Activated CD8-positive, alpha-beta memory T cell treated with anti-CD3 and anti-CD28 coated beads, Interleukin-2, amount 50 U/mL, for 1 hour (primary cell): ENCODE measurements around the gene NEU3.
"Not testable (repeated sequence)": the region's sequence is repeated elsewhere in the genome, so short reads cannot be mapped to it uniquely, and the experiment has no call there.

ENCODE experiments used
- DNase-seq: peaks from one replicate; pipeline ENCODE4 v3.0.0-alpha.2; 2020; ENCODE audit errors: extremely low read depth

Gene NEU3, protein sequence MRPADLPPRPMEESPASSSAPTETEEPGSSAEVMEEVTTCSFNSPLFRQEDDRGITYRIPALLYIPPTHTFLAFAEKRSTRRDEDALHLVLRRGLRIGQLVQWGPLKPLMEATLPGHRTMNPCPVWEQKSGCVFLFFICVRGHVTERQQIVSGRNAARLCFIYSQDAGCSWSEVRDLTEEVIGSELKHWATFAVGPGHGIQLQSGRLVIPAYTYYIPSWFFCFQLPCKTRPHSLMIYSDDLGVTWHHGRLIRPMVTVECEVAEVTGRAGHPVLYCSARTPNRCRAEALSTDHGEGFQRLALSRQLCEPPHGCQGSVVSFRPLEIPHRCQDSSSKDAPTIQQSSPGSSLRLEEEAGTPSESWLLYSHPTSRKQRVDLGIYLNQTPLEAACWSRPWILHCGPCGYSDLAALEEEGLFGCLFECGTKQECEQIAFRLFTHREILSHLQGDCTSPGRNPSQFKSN

DNA sequence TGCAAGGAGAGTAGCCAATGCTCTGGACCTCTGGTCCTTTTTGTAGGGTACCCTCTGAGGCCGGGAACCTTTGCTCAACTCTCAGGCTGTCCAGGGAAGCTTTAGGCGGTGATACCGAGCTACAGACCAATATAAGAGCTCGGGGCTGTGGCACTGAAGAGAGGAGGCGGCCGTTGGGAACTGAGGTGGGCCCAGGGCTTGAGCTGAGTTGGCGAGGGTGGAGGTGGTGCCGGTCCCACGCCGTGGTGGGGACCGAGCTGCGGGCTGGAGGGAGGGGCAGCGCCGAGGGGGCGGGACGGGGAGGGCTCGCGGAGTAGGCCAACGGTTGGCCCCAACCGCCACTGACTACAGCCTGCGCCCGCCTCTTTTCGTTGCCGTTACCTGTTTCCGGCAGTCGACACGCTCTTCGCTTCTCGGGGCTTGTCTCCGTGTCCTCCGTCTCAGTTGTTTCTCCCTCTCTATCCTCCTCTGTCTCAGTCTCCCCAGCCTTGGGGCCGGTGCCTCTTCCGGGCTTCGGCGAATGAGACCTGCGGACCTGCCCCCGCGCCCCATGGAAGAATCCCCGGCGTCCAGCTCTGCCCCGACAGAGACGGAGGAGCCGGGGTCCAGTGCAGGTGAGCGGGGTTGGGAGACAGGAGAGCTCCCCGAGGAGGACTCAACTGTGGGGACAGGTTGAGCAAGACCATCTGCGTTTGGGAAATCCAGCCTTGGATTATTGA is at the start of gene NEU3:
Gene NEU3, plus strand, starts transcription at position 393 of the 719 bp plus-strand sequence. Its CDS starts 128 bp downstream, at position 521.
- peak; percentile 60 for DNase-seq

DNA sequence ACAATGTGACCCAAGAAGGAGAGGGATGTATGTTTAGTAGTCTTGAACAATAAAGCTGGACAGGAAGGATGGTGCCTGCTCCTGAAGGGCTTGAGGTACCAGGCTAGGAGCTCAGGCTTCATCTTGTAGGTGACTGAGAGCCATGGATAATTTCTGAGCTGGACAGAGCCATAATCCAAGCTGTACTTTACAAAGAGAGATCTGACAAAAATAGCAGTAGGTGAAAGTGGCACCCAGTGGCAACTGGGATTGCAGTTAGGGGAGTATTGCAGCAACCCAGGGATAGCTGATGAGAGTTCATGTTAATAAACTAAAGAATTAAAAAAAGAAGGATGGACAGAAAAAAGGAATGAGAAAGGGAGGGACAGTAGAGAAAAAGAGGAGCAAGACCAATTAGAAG is 47.2 kb upstream of the NEU3 start:
- no peak for DNase-seq

DNA sequence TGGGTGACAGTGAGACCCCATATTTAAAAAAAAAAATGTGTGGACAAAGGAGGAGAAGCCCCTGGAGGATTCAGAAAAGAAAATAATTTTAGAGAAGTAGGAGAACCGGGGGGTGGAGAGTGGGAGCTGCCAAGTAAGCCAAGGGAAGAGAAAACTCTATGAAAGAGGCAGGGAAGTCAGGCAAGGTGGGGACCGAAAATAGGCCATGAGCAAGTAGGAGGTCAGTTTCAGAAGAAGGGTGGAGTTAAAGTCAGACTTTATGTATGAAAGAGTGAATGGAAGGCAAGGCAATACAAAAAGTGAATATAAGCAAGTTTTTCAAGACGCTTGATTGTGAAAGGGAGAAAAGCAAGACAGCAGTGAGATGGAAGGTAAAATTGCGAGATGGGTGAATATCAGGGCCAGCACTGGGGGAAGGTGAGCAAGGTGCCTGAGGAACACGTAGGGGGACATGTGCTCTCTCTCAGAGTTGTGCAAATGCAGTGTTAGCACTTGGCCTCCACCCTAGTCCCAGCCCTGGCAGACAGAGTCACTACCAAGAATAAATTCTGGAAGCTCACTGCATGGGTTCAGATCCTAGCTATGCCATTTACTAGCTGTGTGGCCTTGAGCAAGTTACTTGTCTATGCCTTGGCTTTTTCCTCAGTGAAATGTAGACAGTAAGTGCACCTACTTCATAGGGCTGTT is 46.5 kb upstream of the NEU3 start:
- no peak for DNase-seq

DNA sequence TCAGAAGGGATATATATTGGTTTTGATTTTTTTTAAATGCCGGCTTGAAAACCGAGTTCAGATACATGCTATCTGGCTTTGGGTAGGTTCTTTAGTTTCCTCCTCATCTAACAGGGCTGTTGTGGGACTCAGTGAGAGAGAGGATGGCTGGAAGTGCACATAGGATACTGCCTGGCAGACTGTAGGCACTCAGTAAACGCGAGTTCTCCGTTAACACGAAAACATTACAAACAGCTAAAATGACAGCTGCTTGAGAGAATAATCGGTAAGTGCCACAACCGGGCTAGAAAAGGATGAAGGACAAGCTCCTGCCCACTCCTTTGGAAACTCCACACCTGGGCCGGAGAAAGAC is 40.2 kb upstream of the NEU3 start:
- no peak for DNase-seq

DNA sequence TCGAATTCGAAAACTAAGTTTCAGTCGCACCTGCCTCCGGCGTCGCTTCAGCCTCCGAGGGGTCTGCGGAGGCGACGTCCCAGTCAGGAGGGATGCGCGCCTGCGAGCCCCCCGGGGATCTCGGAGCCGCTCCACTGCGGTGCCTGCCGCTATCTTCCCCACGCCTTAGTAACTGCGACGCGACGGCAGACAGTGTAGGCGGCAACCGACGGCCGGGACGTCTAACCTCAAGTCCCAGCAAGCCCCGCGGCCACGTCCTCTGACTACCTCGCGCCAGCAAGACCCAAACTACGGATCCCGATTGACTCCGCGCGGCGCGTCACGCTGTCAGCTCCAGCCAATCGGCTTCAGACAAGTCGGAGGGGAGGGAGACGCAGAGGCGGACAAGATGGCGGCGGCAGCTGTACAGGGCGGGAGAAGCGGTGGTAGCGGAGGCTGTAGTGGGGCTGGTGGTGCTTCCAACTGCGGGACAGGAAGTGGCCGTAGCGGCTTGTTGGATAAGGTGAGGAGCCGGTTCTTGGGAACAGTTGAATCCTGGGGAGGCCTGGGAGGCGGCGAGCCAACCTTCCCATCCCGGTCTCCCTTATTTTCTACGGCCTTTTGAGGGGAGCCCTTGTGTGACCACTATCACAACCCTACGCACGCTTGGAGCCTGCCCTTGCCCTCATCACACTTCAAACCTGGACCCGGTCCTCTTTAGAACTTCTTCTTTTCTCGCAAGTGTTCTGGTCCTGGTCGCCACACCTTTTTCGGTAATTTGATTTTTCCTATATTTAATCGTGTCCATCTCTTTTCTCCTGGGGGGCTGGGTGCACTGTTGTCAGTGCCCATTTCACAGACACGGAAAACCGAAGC is 39.6 kb upstream of the NEU3 start, which contains the start of the genes SPCS2 and XRRA1:
Gene SPCS2, plus strand, starts transcription at position 369 of the 855 bp plus-strand sequence. Its CDS starts 20 bp downstream, at position 389.
Gene XRRA1, minus strand, starts transcription at position 194 of the 855 bp plus-strand sequence. CDS start 8,213 bp downstream, outside the sequence.
- DNase-seq: peak; percentile 94

DNA sequence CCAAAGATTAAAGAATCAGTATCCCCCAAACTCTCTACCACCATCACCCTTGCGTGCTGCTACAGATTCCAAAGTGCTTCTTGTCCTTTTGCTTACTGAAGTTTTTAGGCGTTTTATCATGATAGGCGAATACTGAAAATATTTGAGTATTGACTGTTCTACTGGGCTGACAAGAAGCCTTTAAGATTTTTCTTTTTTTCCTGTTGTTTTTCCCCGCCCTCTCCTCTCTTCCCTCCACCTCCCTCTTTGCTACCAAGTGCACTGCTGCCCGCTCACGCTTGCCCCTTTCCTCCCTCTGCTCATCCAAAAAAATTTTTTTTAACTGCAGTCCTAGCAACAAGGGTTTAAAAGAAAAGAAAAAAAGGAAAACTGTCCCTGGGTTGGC is 39.0 kb upstream of the NEU3 start:
- DNase-seq: no peak

DNA sequence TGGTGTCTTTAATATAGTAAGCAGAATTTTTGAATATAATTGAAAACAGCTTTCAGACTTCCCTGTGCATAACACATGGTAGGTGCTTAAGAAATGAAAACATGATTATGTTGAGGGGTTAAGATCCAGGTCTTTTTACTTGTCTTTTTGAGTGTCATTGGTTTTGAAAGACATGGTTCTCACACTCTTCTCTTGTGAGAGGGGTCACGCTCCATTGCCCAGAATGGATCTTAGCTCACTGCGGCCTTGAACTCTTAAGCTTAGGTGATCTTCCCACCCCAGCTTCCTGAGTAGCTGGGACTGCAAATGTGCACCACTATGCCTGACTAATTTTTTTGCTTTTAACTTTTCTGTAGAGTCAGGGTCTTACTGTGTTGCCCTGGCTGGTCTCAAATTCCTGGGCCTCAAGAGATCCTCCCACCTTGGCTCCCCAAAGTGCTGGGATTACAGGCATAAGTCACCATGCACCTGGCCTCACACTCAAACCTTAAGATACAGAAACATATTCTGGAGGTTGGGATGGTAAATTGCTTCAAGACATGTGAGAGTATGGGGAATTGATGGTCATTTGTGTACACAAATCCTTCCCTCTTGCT is 38.3 kb upstream of the NEU3 start:
- no peak for DNase-seq

DNA sequence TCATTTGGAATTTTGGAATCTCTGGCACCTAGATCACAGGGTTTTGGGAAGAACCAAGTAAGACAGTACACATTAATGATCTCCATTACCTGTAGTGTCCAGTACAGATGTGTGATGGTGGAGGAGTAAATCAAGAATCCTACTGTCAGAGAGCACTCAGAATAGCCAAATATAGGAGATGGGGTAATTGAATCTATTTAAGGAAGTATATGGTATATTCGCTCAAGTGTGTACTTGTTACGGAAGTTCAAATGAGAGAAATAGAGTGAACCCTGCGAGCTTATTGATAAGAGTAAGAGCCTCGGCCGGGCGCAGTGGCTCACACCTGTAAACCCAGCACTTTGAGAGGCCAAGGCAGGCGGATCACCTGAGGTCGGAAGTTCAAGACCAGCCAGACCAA is 37.5 kb upstream of the NEU3 start:
- DNase-seq: no peak

DNA sequence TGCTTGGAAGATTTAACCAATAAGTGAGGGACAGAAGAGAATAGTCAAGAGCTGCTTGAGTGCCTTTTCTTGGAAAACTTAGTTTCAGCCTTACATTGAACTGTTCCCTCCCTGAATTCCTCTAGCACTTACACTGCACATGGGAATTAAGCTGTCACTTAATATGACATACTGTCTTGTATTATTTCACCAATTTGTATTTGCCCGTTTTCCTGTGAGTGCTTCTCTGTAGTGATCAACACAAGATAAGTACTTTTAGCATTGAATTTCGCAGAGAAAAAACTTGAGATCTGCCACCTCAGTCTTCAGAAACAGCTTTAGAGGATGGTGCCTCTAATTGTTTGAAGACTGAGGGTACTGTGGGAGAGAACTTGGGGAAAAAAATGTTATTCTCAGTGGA is 36.0 kb upstream of the NEU3 start:
- DNase-seq: no peak

DNA sequence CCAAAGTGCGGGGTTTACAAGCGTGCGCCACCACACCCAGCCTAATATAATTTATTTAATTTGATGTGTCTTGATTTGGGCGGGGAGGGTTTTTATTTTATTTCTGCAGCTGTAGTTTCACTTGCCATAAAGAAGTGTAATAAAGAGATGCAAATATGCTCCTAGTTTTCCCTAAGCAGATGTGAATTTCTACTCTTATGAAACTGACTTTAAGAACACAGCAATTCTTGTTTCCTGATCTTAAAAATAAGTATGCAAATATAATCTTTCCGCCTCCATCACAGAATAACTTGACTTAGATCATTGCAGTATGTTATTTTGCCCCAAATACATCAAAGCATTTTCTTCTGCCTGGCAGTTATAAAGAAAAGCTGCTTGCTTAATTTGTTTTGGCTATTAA is 35.3 kb upstream of the NEU3 start:
- DNase-seq: no peak

DNA sequence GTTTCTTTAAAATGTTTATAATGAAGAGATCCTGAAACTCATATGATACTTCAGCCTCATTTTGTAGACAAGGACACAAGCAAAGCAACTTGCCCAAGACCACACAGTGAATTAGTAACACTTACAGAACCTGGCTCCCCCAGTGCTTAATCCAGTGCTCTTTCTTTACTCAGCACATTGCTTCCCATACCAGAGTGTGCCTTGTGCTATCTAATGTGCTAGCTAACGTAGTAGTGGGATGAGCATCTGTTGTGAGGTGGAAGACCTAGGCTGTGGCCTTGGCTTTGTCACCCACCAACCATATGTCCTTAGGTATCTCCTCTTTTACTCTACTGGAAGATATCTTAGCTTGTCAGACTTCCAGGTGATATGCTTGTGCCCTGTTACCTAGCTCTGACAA is 34.5 kb upstream of the NEU3 start:
- DNase-seq: no peak

DNA sequence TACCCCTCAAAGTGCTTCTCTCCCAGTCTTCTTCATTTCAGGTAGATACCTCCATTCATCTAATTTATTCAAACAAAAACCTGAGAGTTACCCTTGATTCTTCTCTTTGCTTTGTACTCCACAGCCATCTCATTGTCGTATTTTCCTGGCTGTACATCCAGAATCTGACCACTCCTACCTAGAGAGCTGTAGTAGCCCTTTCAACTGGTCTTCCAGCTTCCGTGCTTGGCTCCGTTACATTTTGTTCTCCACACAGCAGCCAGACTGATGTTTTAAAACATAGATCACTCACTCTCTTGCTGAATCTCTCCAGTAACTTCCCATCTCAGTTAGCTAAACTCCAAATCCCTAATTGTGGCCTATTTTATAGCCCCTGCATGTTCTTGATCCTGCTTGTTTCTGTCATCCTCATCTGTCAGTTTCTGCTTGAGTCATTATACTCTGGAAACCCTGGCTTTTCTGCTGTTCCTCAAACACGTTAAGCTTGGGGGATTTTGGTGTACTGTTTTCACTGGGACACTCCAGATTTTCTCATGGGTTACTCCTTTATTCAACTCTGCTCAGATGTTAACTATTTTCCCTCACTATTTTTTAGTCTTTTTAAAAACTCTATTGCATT is 32.2 kb upstream of the NEU3 start:
- DNase-seq: no peak

DNA sequence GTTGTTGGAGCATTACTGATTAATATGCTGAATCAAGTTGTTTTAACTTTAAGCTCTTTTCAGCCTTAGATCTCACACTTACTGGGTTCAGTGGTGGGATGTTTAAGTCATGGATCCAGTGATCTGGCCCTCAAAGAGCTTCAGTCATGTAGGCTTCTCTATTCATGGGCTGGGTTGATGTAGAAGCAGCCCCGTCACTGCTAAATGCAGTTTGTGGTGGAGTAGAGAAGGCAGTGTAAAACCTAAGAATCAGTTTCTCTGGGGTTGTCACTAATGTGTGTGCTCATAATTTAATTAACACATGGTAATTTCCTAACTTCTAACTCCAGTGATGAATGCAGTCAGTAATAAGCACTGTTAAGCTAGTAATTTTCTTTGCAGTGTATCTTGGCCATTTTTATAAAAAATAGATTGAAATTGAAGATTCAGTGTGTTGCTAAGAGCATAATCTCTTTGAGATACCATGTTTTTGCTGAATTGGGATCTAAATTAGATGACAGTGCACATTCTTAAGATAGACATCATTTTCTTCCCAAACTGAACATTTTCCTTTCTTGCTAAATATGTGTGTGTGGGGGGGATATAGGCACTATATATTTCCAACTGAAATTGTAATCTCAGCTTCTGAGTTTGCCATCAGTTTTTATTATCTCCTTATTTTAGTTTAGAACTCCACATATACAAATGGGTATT is 30.6 kb upstream of the NEU3 start:
- DNase-seq: no peak

DNA sequence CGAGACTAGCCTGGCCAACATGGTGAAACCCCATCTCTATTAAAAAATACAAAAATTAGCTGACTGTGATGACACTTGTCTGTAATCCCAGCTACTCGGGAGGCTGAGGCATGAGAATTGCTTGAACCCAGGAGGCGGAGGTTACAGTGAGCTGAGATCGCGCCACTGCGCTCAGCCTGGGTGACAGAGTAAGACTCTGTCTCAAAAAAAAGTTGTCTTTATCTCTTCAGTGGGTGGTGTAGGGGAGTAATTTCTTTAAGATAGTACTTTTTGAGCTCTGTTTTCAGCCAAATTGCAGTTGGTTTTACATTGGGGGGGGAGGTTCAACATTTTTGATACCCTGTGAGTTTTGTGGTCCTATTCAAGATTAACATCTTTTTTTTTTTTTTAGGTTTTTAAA is 28.6 kb upstream of the NEU3 start:
- not testable (repeated sequence) for DNase-seq

DNA sequence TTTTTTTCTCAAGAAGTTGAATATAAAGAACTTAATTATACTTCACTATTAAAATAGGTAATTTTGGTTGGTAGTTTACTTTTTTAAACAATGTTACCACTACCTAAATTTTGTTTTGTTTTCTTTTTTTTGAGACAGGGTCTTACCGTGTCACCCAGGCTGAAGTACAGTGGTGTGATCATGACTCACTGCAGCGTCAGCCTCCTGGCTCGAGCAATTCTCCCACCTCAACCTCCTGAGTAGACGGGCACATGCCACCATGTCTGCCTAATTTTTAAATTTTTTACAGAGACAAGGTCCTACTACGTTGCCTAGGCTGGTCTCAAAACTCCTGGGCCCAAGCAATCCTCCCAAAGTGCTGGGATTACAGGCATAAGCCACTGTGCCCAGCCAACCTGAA is 22.1 kb upstream of the NEU3 start:
- DNase-seq: no peak

DNA sequence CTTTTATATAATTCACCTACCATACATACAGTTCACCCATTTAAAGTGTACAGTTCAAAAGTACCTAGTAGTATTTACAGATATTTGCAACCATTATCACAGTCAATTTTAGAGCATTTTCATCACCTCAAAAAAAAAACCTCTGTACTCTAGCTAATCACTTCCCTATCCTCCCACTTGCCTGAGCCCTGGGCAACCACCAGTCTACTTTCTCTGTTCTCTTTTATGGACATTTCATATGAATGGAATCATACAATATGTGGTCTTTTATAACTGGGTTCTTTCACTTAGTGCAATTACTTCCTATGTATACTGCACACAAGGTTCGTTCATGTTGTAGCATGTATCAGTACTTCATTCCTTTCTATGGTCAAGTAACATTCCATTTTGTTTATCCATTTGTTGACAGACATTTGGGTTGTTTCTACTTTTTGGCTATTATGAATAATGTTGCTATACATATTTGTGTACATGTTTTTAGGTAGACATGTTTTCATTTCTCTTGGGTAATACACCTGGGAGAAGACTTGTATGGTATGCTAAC is 17.8 kb upstream of the NEU3 start:
- DNase-seq: no peak

DNA sequence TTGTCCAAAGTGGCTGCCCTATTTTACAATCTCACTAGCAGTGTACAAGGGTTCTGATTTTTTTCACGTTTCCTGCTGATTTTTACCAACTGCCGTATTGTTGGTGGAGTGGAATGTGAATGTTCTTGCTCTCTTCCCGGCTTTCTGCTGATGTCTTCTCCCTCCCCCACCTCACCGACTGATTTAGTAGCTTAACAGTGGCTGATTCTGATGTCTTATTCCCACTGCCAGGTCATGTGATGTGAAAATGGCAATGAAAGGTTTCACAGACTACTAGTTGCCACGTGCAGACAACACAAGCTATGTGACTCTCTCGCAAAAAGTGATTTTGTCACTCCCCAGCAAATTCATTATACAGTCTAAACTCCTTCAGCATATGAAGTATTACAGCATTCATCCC is 17.3 kb upstream of the NEU3 start:
- DNase-seq: no peak

DNA sequence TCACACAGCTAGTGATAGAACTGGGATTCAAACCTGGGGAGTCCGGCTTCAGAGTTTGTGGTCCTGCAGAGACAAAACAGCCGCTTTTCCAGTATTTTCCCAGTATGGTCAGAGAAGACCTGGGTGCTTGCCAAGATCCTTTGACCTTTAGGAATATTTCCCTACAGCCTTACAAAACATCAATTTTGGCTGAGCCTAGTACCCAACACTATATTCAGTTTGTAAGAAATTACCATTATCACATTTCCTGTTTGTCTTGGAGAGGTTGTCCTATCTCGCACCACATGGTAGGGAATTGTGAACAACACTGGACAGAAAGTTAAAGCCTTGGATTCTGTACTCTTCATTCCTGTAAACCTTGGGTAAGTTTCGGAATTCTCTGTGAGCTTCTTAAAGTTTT is 10.7 kb upstream of the NEU3 start:
- no peak for DNase-seq

DNA sequence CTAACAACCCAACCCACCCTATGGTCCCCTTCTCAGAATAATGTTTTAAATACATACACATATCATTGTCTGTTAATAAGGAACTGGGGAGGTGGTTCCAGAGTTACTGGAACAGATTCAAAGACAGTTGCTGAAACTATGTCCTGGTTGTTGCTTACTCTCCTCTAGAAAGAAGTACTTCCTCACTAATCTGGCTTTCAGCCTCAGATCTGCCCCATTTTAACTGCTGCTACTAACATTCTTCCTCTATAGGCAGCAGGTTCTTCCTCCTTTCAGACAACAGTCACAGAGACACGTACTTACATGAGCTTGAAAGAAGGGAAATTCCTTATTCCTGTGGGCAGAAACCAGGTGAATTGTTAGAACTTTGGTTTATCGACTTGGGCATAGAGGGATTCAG is 8.1 kb upstream of the NEU3 start:
- DNase-seq: no peak

DNA sequence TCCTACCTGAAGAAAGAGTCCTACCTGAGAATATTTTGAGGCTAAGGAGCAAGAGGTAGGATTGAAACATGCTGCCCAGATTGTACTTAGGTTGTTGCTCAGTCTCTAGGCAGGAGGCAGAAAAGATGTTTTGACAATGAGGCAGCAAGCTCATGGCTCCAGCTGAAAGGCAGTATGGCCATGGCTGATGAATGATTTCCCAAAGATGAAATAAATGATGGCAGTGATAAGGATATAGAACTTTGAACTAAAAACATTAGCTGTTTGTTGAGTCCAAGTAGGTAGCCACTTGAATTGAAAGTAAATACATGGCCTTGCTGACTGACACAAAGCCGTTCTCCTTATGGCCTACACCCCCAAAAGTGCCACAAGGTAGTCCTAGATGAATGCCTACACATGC is 6.8 kb upstream of the NEU3 start:
- DNase-seq: no peak
